ENCODE measurements around the gene BIVM.
A peak's percentile ranks its signal among the peaks of the same experiment; 100 is the strongest.

The BIVM gene

DNA sequence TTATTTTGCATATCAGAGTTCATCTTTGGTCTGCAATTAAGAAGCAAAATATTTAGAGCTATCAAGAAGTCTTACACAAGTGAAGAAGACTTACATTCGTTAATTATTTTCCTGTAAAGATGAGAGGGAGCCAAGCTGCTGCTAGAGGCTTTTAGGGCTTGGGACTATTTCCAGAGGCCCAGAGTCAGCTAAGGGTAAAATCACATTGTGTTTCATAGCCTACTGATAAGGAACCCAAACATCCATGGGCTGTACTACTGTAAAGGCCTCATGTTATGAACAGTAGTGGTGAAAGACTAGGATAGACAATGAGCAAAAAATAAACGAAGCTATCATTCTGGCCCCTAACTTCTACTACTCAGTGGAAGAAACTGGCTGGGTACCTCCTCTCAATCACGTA is 14.4 kb upstream of the BIVM start:
- no peak overlapping the region for H3K4me3 ChIP-seq (ENCODE audit: low read depth, low read length)
- DNase-seq (ENCODE audit: low read depth), result no peak
- no peak for TF ChIP-seq CTCF (conservative IDR thresholded peaks at IDR 0.05; ENCODE audit: low read depth, low read length)

- no peak for DNase-seq (ENCODE audit: low read depth)
- no peak for TF ChIP-seq CTCF (conservative IDR thresholded peaks at IDR 0.05; ENCODE audit: low read depth, low read length)
Measured at GRCh38 chr13:102788683-102789082, 10.2 kb upstream of the BIVM start.

GRCh38 chr13:102792396-102792795 is 6.5 kb upstream of the BIVM start:
- DNase-seq (ENCODE audit: low read depth), result no peak
- no peak overlapping the region for H3K4me3 ChIP-seq (ENCODE audit: low read depth, low read length)
- TF ChIP-seq CTCF (conservative IDR thresholded peaks at IDR 0.05; ENCODE audit: low read depth, low read length), result no peak

More at GRCh38 chr13:102788683-102789082, 10.2 kb upstream of the BIVM start:
- no peak overlapping the region for H3K4me3 ChIP-seq (ENCODE audit: low read depth, low read length)

GRCh38 chr13:102793611-102794355 is 5.1 kb upstream of the BIVM start:
- no peak for DNase-seq (ENCODE audit: low read depth)
- H3K4me3 ChIP-seq (ENCODE audit: low read depth, low read length), result no peak overlapping the region
- no peak for TF ChIP-seq CTCF (conservative IDR thresholded peaks at IDR 0.05; ENCODE audit: low read depth, low read length)

- no peak for TF ChIP-seq CTCF (conservative IDR thresholded peaks at IDR 0.05; ENCODE audit: low read depth, low read length)
- peak overlapping the region; percentile 95 for H3K4me3 ChIP-seq (ENCODE audit: low read depth, low read length)
- peak; percentile 21 for DNase-seq (ENCODE audit: low read depth)
Measured at GRCh38 chr13:102799426-102800144, 666 bp downstream of the BIVM start.

GRCh38 chr13:102800145-102801041 is 1.5 kb downstream of the BIVM start:
- peak overlapping the region; percentile 95 for H3K4me3 ChIP-seq (ENCODE audit: low read depth, low read length)
- TF ChIP-seq CTCF (conservative IDR thresholded peaks at IDR 0.05; ENCODE audit: low read depth, low read length), result peak; percentile 73
- peak; percentile 82 for DNase-seq (ENCODE audit: low read depth)

Measured in choroid plexus epithelial cell (primary cell).